ENCODE data around the gene CEP128.

Gene CEP128

DNA sequence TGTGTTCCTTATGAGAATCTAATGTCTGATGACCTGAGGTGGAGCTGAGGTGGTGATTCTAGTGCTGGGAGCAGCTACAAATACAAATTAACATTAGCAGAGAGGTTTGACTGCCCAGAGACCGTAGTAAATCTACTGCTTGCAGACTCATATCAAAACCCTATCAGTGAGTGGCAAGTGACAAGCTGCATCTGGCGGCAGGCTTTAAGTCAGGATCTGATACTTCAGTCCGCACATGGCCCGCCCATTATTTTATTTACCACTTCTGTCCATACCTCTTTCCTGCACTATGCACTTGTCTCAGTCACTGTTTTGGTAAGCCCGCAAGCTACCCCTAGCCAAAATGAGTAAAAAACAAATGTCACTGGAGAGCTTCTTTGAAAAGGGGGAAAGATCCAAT lies 11.4 kb downstream of the CEP128 start:
- Histone ChIP-seq H4K91ac (ENCODE audit: low read depth, low read length) (no peak overlapping the region), H2BK12ac (ENCODE audit: low read length) (no peak overlapping the region)

DNA sequence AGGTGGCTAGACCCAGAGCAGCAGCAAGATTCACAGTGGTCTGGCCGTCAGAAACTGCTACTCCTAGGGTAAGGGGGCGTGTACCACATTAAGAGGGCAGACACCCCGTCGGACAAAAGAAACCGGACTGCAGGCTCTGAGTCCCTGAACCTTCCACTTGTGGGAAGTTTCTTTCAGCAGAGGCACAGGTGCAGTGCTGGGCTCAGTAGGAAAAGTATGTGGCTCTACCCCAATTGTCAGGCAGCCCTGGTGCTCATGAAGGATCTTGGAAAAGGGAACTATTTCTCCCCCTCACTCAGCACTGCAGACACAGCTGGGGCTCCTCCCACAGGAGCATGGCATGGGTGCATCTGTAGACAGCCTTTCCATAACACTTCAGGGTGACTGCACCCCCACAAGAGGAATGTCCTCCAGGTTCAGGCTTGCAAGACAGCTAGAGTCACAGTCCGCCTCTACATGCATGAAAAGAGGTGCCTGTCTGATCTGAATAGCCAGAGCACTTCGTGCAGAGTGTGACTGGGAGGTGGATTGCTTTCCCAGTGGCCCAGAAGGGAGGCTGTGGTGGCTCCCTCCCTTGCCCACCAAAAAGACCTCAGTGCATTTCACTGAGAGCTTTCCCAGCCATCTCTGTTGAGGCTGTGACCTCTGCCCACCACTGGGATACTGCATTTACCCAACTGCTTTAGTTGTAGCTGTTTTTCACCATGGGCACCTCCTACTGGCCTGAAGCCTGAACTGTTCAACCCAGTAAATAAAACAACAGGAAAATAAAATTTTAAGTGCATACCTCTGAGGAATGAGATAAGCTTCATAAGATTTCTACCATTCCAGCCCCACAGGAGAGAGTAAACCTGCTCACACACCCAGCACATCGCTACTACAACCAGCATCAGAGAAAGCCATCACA lies 14.2 kb downstream of the CEP128 start:
- no peaks in the 10 kb centered on the region for H3K27me3 ChIP-seq (ENCODE audit: insufficient read depth, low read length)
- H3K9me3 ChIP-seq (ENCODE audit: insufficient read depth, low read depth, low read length) = no peaks in the 10 kb centered on the region
- no peak overlapping the region for H4K12ac ChIP-seq (ENCODE audit: low read depth, low read length)
- WGBS (ENCODE audit: extremely low coverage, insufficient coverage, insufficient read length) = no CpG with 5 or more reads among the region's 8 CpGs
- no peak overlapping the region for H2AFZ ChIP-seq (ENCODE audit: insufficient read depth, low read length, poor library complexity)
- H3K79me1 ChIP-seq (ENCODE audit: low read length) = no peaks in the 10 kb centered on the region
- no peak overlapping the region for H2BK12ac ChIP-seq (ENCODE audit: low read length)
- no peak overlapping the region for H4K91ac ChIP-seq (ENCODE audit: low read depth, low read length)
- H3K79me2 ChIP-seq (ENCODE audit: control insufficient read depth, insufficient read depth, low read length, poor library complexity) = no peaks in the 10 kb centered on the region
- H3K4ac ChIP-seq (ENCODE audit: low read depth, low read length) = no peak overlapping the region
- H2AK5ac ChIP-seq (ENCODE audit: low read length) = no peak overlapping the region
- no peak overlapping the region for H3K14ac ChIP-seq (ENCODE audit: low read length)
- no peak overlapping the region for H3K23ac ChIP-seq (ENCODE audit: low read length)
- H2BK120ac ChIP-seq (ENCODE audit: insufficient read depth, low read length, poor library complexity) = no peak overlapping the region
- no peak overlapping the region for H4K8ac ChIP-seq (ENCODE audit: low read depth, low read length)
- H3K36me3 ChIP-seq (ENCODE audit: control insufficient read depth in 1 of 2, insufficient read depth in 2 of 2, low read length in 2 of 2) = no peaks in the 10 kb centered on the region
- H3K4me1 ChIP-seq (ENCODE audit: control insufficient read depth in 1 of 2, insufficient read depth in 2 of 2, low read length in 2 of 2) = no peaks in the 10 kb centered on the region
- no peak overlapping the region for H3K9ac ChIP-seq (ENCODE audit: low read length)
- no peak overlapping the region for H3K4me2 ChIP-seq (ENCODE audit: low read length)
- H3K18ac ChIP-seq (ENCODE audit: low read length) = no peak overlapping the region
- H3K4me3 ChIP-seq (ENCODE audit: low read depth, low read length) = no peak overlapping the region
- peak in 1 of 2 donors; percentile 69 for DNase-seq
- H2BK5ac ChIP-seq (ENCODE audit: low read depth, low read length, poor library complexity) = no peak overlapping the region
- H3K27ac ChIP-seq (ENCODE audit: low read depth, low read length) = no peak overlapping the region

More for the DNA sequence above, 11.4 kb downstream of the CEP128 start:
- Histone ChIP-seq H2AK5ac (ENCODE audit: low read length) (no peak overlapping the region), H2BK120ac (ENCODE audit: insufficient read depth, low read length, poor library complexity) (no peak overlapping the region), H3K9me3 (ENCODE audit: insufficient read depth, low read depth, low read length) (no peaks in the 10 kb centered on the region), H3K4ac (ENCODE audit: low read depth, low read length) (no peak overlapping the region), H3K23ac (ENCODE audit: low read length) (no peak overlapping the region), H2BK5ac (ENCODE audit: low read depth, low read length, poor library complexity) (no peak overlapping the region), H3K79me1 (ENCODE audit: low read length) (no peaks in the 10 kb centered on the region), H3K36me3 (ENCODE audit: control insufficient read depth in 1 of 2, insufficient read depth in 2 of 2, low read length in 2 of 2) (no peaks in the 10 kb centered on the region), H4K8ac (ENCODE audit: low read depth, low read length) (no peak overlapping the region), H3K27ac (ENCODE audit: low read depth, low read length) (no peak overlapping the region), H3K27me3 (ENCODE audit: insufficient read depth, low read length) (no peaks in the 10 kb centered on the region), H3K79me2 (ENCODE audit: control insufficient read depth, insufficient read depth, low read length, poor library complexity) (no peaks in the 10 kb centered on the region), H3K4me1 (ENCODE audit: control insufficient read depth in 1 of 2, insufficient read depth in 2 of 2, low read length in 2 of 2) (no peaks in the 10 kb centered on the region), H2AFZ (ENCODE audit: insufficient read depth, low read length, poor library complexity) (no peak overlapping the region), H3K18ac (ENCODE audit: low read length) (no peak overlapping the region), H3K4me2 (ENCODE audit: low read length) (no peak overlapping the region), H3K4me3 (ENCODE audit: low read depth, low read length) (no peak overlapping the region), H3K9ac (ENCODE audit: low read length) (no peak overlapping the region), H4K12ac (ENCODE audit: low read depth, low read length) (no peak overlapping the region), H3K14ac (ENCODE audit: low read length) (no peak overlapping the region)
- DNase-seq = no peak
- WGBS (ENCODE audit: extremely low coverage, insufficient coverage, insufficient read length) = no CpG with 5 or more reads among the region's 5 CpGs

DNA sequence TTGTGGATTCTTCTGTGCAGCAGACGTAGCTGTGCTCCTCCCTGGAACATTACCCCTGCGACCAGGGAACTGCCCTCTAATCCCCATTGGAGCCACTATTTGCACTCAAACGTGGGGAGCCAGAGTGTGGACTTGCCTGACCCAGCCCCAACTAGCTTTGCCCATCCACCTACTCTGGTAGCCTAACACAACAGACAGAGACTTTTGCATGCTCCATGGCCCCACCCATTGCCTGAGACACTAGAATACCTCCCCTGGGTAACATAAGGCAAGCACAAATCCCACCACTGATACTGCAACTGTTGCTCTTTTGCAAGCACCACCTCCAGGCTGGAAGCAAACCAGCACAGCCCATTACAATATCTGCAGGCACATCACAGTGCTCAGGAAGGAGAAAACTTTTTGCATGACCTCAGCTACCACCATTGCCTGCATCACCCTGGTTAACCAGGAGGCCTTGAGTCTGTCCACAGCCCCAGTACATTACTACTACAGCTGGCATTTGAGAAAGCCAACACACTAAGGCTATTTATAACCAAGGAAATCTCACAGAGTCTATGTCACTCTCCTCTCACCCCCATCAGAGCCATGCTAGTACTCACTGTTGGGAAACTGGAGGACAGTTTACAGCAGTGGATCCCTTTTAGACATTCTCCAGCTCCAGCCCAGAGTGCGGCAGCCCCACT lies 15.0 kb downstream of the CEP128 start:
- no peak overlapping the region for H3K23ac ChIP-seq (ENCODE audit: low read length)
- WGBS (ENCODE audit: extremely low coverage, insufficient coverage, insufficient read length) = no CpG with 5 or more reads among the region's 4 CpGs

DNA sequence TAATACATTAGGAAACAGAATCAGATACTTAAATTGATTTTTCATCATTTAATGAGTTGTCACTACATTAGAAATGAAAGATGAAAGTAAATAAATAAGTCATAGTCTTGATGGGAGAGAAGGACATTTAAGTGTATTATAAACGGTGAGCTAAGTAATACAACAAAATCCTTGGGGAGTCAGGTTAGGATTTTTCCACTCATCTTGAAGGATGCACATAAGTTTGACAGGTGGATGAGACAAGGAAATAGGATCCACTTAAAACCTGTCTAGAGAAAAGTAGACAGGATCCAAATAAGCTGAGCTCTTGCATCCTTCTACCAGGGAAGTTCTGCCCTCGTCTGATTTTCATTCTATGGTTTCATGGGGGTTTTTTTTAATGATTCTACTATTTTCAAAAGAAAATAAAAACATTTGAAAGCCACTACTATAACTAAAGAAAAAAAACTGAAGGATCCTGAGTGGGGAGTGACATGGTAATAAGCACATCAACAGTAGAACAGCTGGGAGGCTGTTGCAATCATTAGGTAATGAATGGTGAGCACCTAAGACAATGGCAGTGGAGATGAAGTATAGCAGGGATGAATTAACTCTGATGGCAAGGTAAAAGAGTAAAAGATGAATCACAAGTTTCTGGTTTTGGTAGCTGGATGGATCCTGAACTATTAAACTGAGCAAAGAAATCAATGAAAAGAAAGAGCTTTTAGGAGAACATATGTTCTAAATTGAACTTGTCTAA lies 17.0 kb downstream of the CEP128 start:
- no peak overlapping the region for H2BK120ac ChIP-seq (ENCODE audit: insufficient read depth, low read length, poor library complexity)
- no peak overlapping the region for H3K14ac ChIP-seq (ENCODE audit: low read length)
- no peak overlapping the region for H2AK5ac ChIP-seq (ENCODE audit: low read length)
- H4K12ac ChIP-seq (ENCODE audit: low read depth, low read length) = no peak overlapping the region
- no peaks in the 10 kb centered on the region for H3K79me2 ChIP-seq (ENCODE audit: control insufficient read depth, insufficient read depth, low read length, poor library complexity)
- H3K18ac ChIP-seq (ENCODE audit: low read length) = no peak overlapping the region
- no peak overlapping the region for H4K91ac ChIP-seq (ENCODE audit: low read depth, low read length)
- no peaks in the 10 kb centered on the region for H3K79me1 ChIP-seq (ENCODE audit: low read length)
- no peak overlapping the region for H2BK12ac ChIP-seq (ENCODE audit: low read length)
- H3K4me1 ChIP-seq (ENCODE audit: control insufficient read depth in 1 of 2, insufficient read depth in 2 of 2, low read length in 2 of 2) = no peaks in the 10 kb centered on the region
- no peak overlapping the region for H3K27ac ChIP-seq (ENCODE audit: low read depth, low read length)
- H3K4ac ChIP-seq (ENCODE audit: low read depth, low read length) = no peak overlapping the region
- H3K4me2 ChIP-seq (ENCODE audit: low read length) = no peak overlapping the region
- no peak overlapping the region for H3K4me3 ChIP-seq (ENCODE audit: low read depth, low read length)
- H3K36me3 ChIP-seq (ENCODE audit: control insufficient read depth in 1 of 2, insufficient read depth in 2 of 2, low read length in 2 of 2) = no peaks in the 10 kb centered on the region
- no peak overlapping the region for H4K8ac ChIP-seq (ENCODE audit: low read depth, low read length)
- no peak overlapping the region for H2AFZ ChIP-seq (ENCODE audit: insufficient read depth, low read length, poor library complexity)
- no peak for DNase-seq
- no peaks in the 10 kb centered on the region for H3K9me3 ChIP-seq (ENCODE audit: insufficient read depth, low read depth, low read length)
- no peaks in the 10 kb centered on the region for H3K27me3 ChIP-seq (ENCODE audit: insufficient read depth, low read length)
- H3K9ac ChIP-seq (ENCODE audit: low read length) = no peak overlapping the region
- no peak overlapping the region for H2BK5ac ChIP-seq (ENCODE audit: low read depth, low read length, poor library complexity)
- no peak overlapping the region for H3K23ac ChIP-seq (ENCODE audit: low read length)
- no CpG with 5 or more reads among the region's 2 CpGs for WGBS (ENCODE audit: extremely low coverage, insufficient coverage, insufficient read length)

More for the DNA sequence above, 15.0 kb downstream of the CEP128 start:
- Histone ChIP-seq H3K4me3 (ENCODE audit: low read depth, low read length) (no peak overlapping the region), H3K9ac (ENCODE audit: low read length) (no peak overlapping the region), H2BK12ac (ENCODE audit: low read length) (no peak overlapping the region), H3K27ac (ENCODE audit: low read depth, low read length) (no peak overlapping the region), H3K27me3 (ENCODE audit: insufficient read depth, low read length) (no peaks in the 10 kb centered on the region), H3K14ac (ENCODE audit: low read length) (no peak overlapping the region), H2BK120ac (ENCODE audit: insufficient read depth, low read length, poor library complexity) (no peak overlapping the region), H2BK5ac (ENCODE audit: low read depth, low read length, poor library complexity) (no peak overlapping the region), H3K79me1 (ENCODE audit: low read length) (no peaks in the 10 kb centered on the region), H3K18ac (ENCODE audit: low read length) (no peak overlapping the region), H3K4me2 (ENCODE audit: low read length) (no peak overlapping the region), H3K9me3 (ENCODE audit: insufficient read depth, low read depth, low read length) (no peaks in the 10 kb centered on the region), H2AFZ (ENCODE audit: insufficient read depth, low read length, poor library complexity) (no peak overlapping the region), H3K4me1 (ENCODE audit: control insufficient read depth in 1 of 2, insufficient read depth in 2 of 2, low read length in 2 of 2) (no peaks in the 10 kb centered on the region), H4K8ac (ENCODE audit: low read depth, low read length) (no peak overlapping the region), H4K12ac (ENCODE audit: low read depth, low read length) (no peak overlapping the region), H3K36me3 (ENCODE audit: control insufficient read depth in 1 of 2, insufficient read depth in 2 of 2, low read length in 2 of 2) (no peaks in the 10 kb centered on the region), H3K79me2 (ENCODE audit: control insufficient read depth, insufficient read depth, low read length, poor library complexity) (no peaks in the 10 kb centered on the region), H2AK5ac (ENCODE audit: low read length) (no peak overlapping the region), H3K4ac (ENCODE audit: low read depth, low read length) (no peak overlapping the region), H4K91ac (ENCODE audit: low read depth, low read length) (no peak overlapping the region)
- DNase-seq = peak; percentile 93 to 94
